PC-9 (cell line): ENCODE data around the gene GATD1. TPM values are rescaled to one million over a fixed set of nuclear protein-coding genes. Genes with fewer than 3 reads are reported as not detected.
A peak's percentile ranks its signal among the peaks of the same experiment; 100 is the strongest.

ENCODE experiments used
- BruUV-seq: library from RNA; stranded (reverse); fragments of 400-500 nt; replicated peaks from 2 replicates; lab custom pipeline; 2021; lab: Mats Ljungman, UMichigan
- CTCF ChIA-PET: fragments of 300-600 bp; sonication (Branson Sonifier 250); formaldehyde crosslinking; loops from one replicate; lab custom pipeline; 2022; ENCODE audit warnings: antibody characterized with exemption; lab: Charles Lee
- POLR2A ChIA-PET: fragments of 300-600 bp; sonication (Branson Sonifier 250); formaldehyde crosslinking; loops from one replicate; lab custom pipeline; 2022; ENCODE audit warnings: antibody characterized with exemption; ENCODE audit not compliant: unreplicated experiment; lab: Charles Lee
- DNase-seq, 2 experiments: peaks; one replicate each; pipeline versions ENCODE4 v3.0.0 to v3.0.0-alpha.2; 2015 to 2022; ENCODE audit warnings: mixed read lengths in 1 of 2
- H2AFZ ChIP-seq: fragments of 200-600 bp; sonication (generic); 2 replicates; pipeline ENCODE4 v1.8.1; 2017; ENCODE audit warnings: antibody characterized with exemption
- H3F3A ChIP-seq: fragments of 200-600 bp; sonication (generic); 2 replicates; pipeline ENCODE4 v1.8.1; 2017; ENCODE audit warnings: antibody characterized with exemption, mild to moderate bottlenecking, low read depth; ENCODE audit not compliant: insufficient read depth
- H3K27ac ChIP-seq: fragments of 200-600 bp; sonication (generic); 2 replicates; pipeline ENCODE4 v1.6.1; 2016; ENCODE audit warnings: mixed run types
- H3K27me3 ChIP-seq: fragments of 200-600 bp; sonication (generic); 2 replicates; pipeline ENCODE4 v1.6.1; 2016; ENCODE audit warnings: low read depth, mixed run types; ENCODE audit not compliant: insufficient read depth
- H3K36me3 ChIP-seq: fragments of 200-600 bp; sonication (generic); 2 replicates; pipeline ENCODE4 v1.6.1; 2016; ENCODE audit warnings: low read depth, mixed run types
- H3K4me1 ChIP-seq: fragments of 200-600 bp; sonication (generic); replicated peaks from 2 replicates; pipeline ENCODE4 v1.6.1; 2016; ENCODE audit warnings: mixed run types; ENCODE audit not compliant: insufficient read depth
- H3K4me2 ChIP-seq: fragments of 200-600 bp; sonication (generic); 2 replicates; pipeline ENCODE4 v1.6.1; 2017; ENCODE audit warnings: mixed run types
- H3K4me3 ChIP-seq: fragments of 200-600 bp; sonication (generic); 2 replicates; pipeline ENCODE4 v1.6.1; 2016; ENCODE audit warnings: mixed run types
- H3K79me2 ChIP-seq: fragments of 200-600 bp; sonication (generic); 2 replicates; pipeline ENCODE4 v1.6.1; 2017; ENCODE audit warnings: low read depth, mixed run types
- H3K9me2 ChIP-seq: fragments of 200-600 bp; sonication (generic); 2 replicates; pipeline ENCODE4 v1.8.1; 2017; ENCODE audit warnings: mild to moderate bottlenecking; ENCODE audit not compliant: insufficient read depth
- H3K9me3 ChIP-seq: fragments of 200-600 bp; sonication (generic); 2 replicates; pipeline ENCODE4 v1.8.1; 2016; ENCODE audit warnings: low read depth; ENCODE audit not compliant: insufficient read depth
- H4K20me1 ChIP-seq: fragments of 200-600 bp; sonication (generic); 2 replicates; pipeline ENCODE4 v1.8.1; 2017; ENCODE audit not compliant: insufficient read depth
- CTCF ChIP-seq: fragments of 200-600 bp; sonication (generic); conservative IDR thresholded peaks from 2 replicates; pipeline ENCODE4 v1.6.1; 2017; ENCODE audit warnings: mixed run types, antibody characterized with exemption, mild to moderate bottlenecking, moderate library complexity
- EZH2 ChIP-seq: fragments of 200-600 bp; sonication (generic); IDR thresholded peaks from 2 replicates; pipeline ENCODE4 v1.8.0; 2017; ENCODE audit warnings: antibody characterized with exemption, low read depth
- intact Hi-C: fragments of 100-400 bp; cut with micrococcal nuclease; formaldehyde crosslinking; loops from one replicate; pipeline ENCODE4 v1.10.0; 2022; ENCODE audit not compliant: unreplicated experiment
- total RNA-seq: library from RNA; stranded (reverse); gene quantifications from 2 replicates; pipeline ENCODE4 v1.2.3, GENCODE V29; 2021

GATD1 gene
- total RNA-seq, 1 experiment from 2014 or later = 52.7 TPM

- ChIA-PET CTCF (interaction anchor here (0.6 kb wide), 1 partner anchor 9 kb away, joined by 8 read pairs; no protein-coding TSS in a partner anchor), POLR2A (interaction anchor here (0.6 kb wide), 2 partner anchors 11 to 91 kb away, joined by 17 to 27 read pairs; no protein-coding TSS in a partner anchor)
- no peaks in the 10 kb centered on the region; the same call in 1 of the 2 replicates for H3F3A ChIP-seq
- intact Hi-C loops = no loop called here
- H3K36me3 ChIP-seq = no peaks in the 10 kb centered on the region
- H4K20me1 ChIP-seq = peaks cover 23% of the 10 kb centered on the region
- peak; percentile 51 to 54 for DNase-seq
- no peak overlapping the region for H3K27ac ChIP-seq
- H3K27me3 ChIP-seq = no peaks in the 10 kb centered on the region
- H2AFZ ChIP-seq = no peak overlapping the region
- no peaks in the 10 kb centered on the region for H3K9me3 ChIP-seq
- BruUV-seq = no TSS peak
- no peaks in the 10 kb centered on the region for H3K9me2 ChIP-seq
- H3K4me3 ChIP-seq = peak overlapping the region; percentile 69; the same call in 1 of the 2 replicates
- peaks cover 47% of the 10 kb centered on the region for H3K79me2 ChIP-seq
- peak overlapping the region; percentile 79 for H3K4me2 ChIP-seq
- TF ChIP-seq EZH2 = no peak
- no peak for TF ChIP-seq CTCF
- H3K4me1 ChIP-seq = peaks cover 13% of the 10 kb centered on the region
Observed at GRCh38 chr11:774873-775592, 2.3 kb downstream of the GATD1 start.

- Histone ChIP-seq H3K27me3 (no peaks in the 10 kb centered on the region), H3K4me3 (no peak overlapping the region), H3K9me2 (no peaks in the 10 kb centered on the region), H3K79me2 (peaks cover 47% of the 10 kb centered on the region), H3K4me2 (no peak overlapping the region), H3K36me3 (no peaks in the 10 kb centered on the region), H3K4me1 (peaks cover 13% of the 10 kb centered on the region), H3F3A (no peaks in the 10 kb centered on the region; the same call in 1 of the 2 replicates), H3K27ac (no peak overlapping the region), H4K20me1 (peaks cover 23% of the 10 kb centered on the region), H3K9me3 (no peaks in the 10 kb centered on the region), H2AFZ (no peak overlapping the region)
- ChIA-PET POLR2A (no interaction called here), CTCF (no interaction called here)
- intact Hi-C loops = no loop called here
- no peak for TF ChIP-seq EZH2
- no peak for TF ChIP-seq CTCF
- no TSS peak for BruUV-seq
- no peak for DNase-seq
Observed at GRCh38 chr11:773830-774229, 3.5 kb downstream of the GATD1 start.

GRCh38 chr11:773425-773824 is 3.9 kb downstream of the GATD1 start:
- Histone ChIP-seq H3K4me1 (peaks cover 13% of the 10 kb centered on the region), H3K4me2 (no peak overlapping the region), H3K36me3 (no peaks in the 10 kb centered on the region), H3K27ac (no peak overlapping the region), H3F3A (no peaks in the 10 kb centered on the region; the same call in 1 of the 2 replicates), H3K9me3 (no peaks in the 10 kb centered on the region), H3K27me3 (no peaks in the 10 kb centered on the region), H3K4me3 (no peak overlapping the region), H4K20me1 (peaks cover 23% of the 10 kb centered on the region), H3K9me2 (no peaks in the 10 kb centered on the region), H2AFZ (no peak overlapping the region), H3K79me2 (peaks cover 47% of the 10 kb centered on the region)
- POLR2A ChIA-PET = no interaction called here
- CTCF ChIA-PET = no interaction called here
- DNase-seq = no peak
- intact Hi-C loops = no loop called here
- no TSS peak for BruUV-seq
- no peak for TF ChIP-seq EZH2
- TF ChIP-seq CTCF = no peak
